HG03342 (cell line): Measurements from ENCODE around the gene TSHZ2.
"Not testable (repeated sequence)": the region's sequence is repeated elsewhere in the genome, so short reads cannot be mapped to it uniquely, and the experiment has no call there.

Experiments
- ATAC-seq: cut with Tn5 transposase; IDR thresholded peaks from one replicate; pipeline ENCODE4 v1.9.1; 2021; ENCODE audit warnings: mild to moderate bottlenecking, moderate library complexity; ENCODE audit not compliant: unreplicated experiment

The TSHZ2 gene

DNA sequence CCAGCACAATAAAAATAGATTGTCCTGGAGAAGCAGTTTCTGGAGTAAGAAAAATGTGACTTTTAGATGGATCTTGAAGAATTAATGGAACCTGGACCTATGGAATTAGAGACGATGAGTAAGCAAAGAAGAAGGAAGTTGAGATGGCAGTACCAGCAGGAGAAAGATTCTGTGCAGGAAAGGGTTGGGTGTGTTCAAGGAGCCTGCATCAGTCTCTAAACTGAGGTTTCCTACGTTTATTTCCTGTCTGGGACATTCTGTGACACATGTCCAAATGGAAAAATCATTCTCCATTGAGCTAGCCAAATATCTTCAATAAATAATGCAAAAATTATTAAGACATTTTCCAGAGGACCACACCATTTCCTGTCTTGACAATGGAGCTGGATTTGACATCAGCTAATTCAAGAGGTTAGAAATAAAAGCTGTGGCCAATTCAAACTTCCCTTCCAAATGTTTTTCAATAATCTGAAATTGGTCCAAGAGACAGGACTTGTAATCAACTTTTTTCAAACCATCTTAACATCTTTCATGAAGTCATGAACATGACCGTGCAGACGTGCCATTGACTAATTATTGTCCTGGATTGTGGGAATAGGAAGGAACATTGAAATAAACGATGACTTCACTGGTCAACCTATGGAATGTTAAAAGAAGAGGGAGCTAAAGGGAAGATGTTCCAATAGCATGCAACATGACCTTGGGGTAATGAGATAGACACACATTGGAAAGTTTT lies 423.2 kb downstream of the TSHZ2 start:
- no peak for ATAC-seq

GRCh38 chr20:53399083-53399482 lies 426.9 kb downstream of the TSHZ2 start:
- ATAC-seq: no peak

DNA sequence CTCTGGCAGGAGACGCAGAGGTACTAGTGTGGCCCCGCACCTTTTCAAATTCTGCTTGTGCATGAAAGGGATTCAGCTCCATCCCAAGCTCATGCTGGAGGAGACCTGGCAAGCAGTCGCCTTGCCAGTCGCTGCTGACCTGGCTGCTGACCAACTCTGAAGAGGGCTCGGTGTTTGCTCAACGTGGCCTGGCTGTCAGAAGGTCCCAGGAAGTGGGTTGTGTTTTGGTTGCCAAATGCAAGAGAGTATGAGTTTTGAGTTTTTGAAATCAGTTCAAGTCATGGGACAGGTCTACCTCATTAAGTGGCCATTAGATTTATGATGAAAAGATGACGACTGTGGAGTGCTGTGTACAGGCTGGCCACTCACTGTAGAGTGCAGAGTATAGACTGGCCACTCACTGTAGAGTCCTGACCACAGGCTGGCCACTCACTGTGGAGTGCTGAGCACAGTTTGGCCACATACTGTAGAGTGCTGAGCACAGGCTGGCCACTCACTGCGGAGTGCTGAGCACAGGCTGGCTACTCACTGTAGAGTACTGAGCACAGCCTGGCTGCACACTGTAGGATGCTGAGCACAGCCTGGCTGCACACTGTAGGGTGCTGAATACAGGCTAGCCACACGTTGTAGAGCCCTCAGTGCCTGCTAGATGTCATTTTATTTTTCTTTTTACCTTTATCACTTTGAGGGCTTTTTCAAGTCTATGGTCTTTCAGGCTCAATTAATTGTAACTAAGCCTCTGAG lies 427.6 kb downstream of the TSHZ2 start:
- ATAC-seq: no peak

DNA sequence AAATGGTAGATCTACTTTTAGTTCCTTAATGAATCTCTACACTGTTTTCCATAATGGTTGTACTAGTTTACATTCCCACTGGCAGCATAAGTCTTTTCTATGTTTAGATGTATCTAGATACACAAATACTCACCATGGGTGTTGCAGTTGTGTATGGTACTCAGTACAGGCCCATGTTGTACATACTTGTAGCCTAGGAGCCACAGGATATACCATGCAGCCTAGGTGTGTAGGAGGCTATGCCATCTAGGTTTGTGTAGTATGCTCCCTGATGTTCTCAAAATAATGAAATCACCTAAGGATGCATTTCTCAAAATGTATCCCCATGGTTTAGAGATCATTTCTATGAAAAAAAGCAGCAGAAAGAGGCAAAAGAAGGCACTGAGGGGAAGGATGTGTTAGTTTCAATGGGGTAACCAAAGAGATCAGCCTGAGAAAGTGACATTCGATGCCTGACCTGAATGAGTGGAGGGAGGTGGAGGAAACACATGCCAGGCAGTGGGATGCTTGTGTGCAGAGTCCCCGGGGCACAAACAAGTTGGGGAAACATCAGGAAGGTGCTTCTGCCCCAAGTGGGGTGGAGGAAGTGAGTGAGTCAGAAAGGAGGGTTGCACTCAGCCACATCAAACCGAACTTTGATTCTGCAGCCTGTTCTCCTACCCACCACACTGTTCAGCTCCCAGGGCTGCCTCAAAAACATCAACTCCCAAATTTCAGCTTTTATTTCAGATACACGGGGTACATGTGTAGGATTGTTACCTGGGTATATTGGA lies 430.3 kb downstream of the TSHZ2 start:
- no peak for ATAC-seq

- ATAC-seq: no peak
Measured at GRCh38 chr20:53403029-53403428, 430.9 kb downstream of the TSHZ2 start.

- ATAC-seq: no peak
Measured at GRCh38 chr20:53405139-53405538, 433.0 kb downstream of the TSHZ2 start.

GRCh38 chr20:53406580-53406979 lies 434.4 kb downstream of the TSHZ2 start:
- ATAC-seq: no peak

DNA sequence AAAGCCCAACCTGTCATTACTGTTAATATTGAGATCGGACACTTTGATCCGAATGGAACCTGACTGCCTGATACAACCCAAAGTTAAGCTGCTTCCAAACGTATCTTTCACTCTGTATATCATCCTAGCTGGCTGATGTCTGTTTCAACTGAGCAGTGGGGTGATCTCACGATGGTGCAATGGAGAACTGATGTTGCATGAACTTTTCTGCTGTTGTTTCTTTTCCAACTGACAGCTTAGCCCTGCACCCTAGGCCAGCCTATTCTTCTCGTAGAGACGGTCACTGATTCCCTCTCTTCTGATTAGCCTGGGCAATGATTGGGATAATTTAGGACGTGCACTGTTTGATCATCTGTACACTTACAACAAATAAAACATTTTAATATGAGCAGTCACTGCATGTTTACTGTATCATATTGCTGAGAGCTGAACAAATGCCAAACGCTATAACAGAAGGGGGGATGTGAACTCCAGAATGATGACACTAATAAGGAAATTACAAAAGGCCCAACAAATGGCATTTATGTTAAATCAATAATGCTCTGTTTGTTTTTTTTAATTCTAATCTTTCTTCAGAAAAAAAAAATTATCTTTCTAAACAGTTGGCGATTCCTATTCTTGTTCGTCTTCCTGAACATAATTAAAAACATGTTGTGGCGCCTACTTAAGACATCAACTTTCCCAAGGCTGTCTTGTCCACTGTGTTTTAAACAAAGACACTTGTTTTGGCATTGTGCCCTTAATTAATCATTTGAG lies 436.7 kb downstream of the TSHZ2 start:
- no peak for ATAC-seq

GRCh38 chr20:53409447-53409717 lies 437.2 kb downstream of the TSHZ2 start:
- ATAC-seq: no peak

DNA sequence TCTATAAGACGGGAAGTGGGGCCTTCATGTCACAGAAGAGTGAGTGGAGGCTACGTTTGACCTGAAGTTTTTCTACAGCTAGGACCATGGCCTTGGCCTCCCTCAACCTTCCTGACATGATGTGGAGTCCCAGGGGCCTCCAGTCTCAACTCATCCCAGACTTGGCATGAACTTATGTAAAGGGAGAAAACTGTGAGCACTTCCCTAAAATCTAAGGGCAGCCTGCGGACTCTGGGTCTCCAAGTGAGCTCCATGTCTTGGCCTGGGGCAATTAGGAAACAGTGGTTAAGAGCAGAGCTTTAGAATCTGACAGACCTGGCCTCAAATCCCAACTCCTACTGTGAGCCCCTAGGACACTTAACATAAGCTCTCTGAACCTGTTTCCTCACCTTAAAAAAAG lies 439.0 kb downstream of the TSHZ2 start:
- ATAC-seq: no peak

GRCh38 chr20:53411891-53412290 lies 439.7 kb downstream of the TSHZ2 start:
- no peak for ATAC-seq

- no peak for ATAC-seq
Measured at GRCh38 chr20:53412577-53413185, 440.5 kb downstream of the TSHZ2 start.

DNA sequence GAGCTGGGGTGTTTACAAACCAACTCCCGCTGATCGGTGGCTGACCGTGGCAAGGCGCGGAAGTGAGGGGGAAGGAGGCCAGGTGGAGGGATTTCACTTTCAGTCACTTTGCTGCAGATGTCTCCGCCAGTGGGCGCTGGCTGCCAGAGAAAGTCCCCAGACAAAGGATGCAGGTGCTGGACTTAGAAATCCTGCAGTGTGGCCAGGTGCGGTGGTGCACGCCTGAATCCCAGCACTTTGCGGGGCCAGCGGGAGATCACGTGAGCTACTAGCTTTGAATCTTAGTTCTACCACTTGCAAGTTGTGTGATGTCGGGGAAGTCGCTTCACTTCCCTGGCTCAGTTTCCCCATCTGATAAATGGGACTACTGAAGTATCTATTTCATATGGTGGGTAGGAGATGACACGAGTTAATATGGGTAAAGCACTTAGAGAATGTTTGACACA lies 441.1 kb downstream of the TSHZ2 start:
- ATAC-seq: peak; percentile 93

- ATAC-seq: not testable (repeated sequence)
Measured at GRCh38 chr20:53413845-53414244, 441.7 kb downstream of the TSHZ2 start.

DNA sequence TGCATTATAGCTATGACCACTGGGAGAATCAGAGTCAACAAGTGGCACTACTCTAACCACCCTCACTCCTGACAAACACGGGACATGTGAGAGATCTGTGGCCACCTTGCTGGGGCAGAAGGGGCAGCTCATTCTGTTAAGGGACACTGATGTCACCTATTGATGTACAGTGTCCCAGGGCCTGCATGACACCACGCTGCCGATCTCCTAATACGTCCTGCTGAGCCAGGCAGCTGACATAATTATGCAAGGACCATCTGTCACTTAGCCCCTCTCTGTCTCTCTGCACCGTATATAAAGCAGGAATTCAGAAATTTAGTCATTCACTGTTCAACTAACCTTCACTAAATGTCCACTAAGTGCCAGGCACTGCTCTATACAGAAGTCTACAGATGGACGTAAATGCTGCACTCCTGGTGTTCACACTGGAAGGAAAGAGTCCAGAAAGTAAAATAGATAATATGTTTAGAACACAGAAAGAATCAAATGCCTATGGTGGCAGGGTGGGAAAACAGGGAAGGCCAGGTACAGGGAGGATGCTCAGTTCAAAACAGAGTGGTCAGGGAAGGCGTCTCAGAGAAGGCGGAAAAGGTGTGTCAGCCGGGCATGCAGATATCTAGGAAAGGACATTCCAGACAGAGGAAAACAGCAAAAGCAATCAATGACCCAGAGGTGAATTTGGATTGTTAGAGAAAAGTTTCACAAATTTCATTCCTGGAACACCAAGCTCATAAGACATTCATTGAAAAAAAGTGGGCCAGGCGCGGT lies 447.7 kb downstream of the TSHZ2 start:
- ATAC-seq: no peak

- ATAC-seq: no peak
Measured at GRCh38 chr20:53421343-53421742, 449.2 kb downstream of the TSHZ2 start.

DNA sequence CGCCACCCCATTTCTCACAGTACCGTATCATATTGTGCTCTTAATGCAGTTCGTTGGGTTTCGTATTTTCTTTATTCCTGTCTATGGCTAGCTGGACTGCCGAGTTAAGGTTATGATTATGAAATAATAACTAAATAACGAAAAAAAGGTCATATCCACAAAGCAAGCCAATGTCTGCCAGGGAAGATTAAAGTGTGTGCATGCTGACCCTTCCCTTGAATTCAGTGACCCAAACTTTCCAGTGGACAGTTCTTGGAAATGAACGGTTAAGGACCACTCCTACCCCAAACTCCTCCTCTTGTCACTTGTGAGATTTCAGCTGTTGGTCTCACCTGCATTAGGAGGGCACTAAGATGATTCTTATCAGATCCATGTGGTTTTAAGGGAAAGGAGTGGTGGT lies 449.9 kb downstream of the TSHZ2 start:
- no peak for ATAC-seq

DNA sequence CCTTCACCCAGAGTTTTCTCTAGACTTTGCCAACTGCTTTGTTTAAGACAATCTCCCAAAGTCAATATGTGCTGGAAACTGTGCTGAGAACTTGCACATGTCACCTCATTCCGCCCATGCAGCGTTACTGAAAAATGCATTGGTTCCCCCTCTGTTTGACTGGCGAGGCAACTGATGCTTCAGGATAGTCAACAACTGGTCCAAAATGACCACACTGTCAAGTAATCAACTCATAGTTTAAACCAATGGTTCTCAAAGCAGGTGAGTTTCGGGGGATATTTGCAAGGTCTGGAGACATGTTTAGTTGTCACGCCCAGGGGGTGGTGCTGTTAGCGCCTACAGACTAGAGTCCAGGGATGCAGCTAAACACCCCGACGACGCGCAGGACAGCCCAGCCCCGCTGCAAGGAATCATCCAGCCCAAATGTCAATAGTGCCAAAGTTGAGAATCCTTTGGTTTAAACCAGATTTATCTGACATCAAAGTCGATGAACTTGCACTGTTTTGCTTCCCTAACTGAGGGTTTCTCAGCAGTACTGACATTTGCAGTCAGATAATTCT lies 451.5 kb downstream of the TSHZ2 start:
- ATAC-seq: no peak

DNA sequence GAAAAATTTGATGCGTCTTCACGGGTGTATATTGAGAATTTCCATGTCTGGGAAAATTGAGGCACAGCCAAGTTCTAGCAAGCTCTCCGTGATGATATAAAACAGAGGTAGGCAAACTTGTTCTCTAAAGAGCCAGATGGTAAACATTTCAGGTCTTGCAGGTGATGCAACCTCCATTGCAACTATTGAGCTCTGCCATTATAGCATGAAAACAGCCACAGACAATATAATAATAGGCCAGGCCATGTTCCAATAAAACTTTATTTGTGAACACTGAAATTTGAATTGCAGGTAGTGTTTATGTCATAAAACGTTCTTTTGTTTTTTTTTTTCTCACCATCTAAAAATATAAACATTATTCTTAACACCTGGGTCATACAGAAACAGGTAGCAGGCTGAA lies 453.3 kb downstream of the TSHZ2 start:
- ATAC-seq: no peak

DNA sequence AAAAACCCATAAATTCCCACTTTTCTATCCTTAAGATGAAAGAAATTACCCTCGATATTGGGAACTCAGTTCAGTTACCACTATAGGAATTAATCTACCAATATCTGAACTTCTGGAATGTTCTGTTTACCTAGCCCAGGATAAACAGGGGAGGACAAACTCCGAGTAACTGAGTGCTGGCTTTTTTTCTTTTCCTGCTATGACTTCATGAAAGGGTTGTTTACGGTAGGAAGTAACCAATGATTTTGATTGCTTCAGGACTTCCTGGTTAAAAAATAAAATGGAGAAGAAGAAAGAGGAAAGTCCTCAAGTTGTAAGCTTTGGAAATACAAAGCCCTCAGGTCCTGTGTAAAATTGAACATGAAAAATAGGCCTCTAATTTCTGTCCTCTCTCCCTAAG lies 453.8 kb downstream of the TSHZ2 start:
- ATAC-seq: no peak
